IPS-15b (cell line): Measurements from ENCODE around the gene ELAVL2.

Experiments used
- H3K27me3 ChIP-seq: one replicate; pipeline ENCODE4 v1.6.1; 2013; ENCODE audit warnings: low read length; ENCODE audit not compliant: control insufficient read depth, insufficient read depth
- H3K36me3 ChIP-seq: one replicate; pipeline ENCODE4 v1.6.1; 2013; ENCODE audit warnings: low read length; ENCODE audit not compliant: control insufficient read depth, insufficient read depth
- H3K4me1 ChIP-seq: one replicate; pipeline ENCODE4 v1.6.1; 2013; ENCODE audit warnings: mild to moderate bottlenecking, low read length; ENCODE audit not compliant: control insufficient read depth, insufficient read depth
- H3K4me3 ChIP-seq: one replicate; pipeline ENCODE4 v1.5.1; 2013; ENCODE audit warnings: low read depth, low read length
- H3K9ac ChIP-seq: one replicate; pipeline ENCODE4 v1.6.1; 2013; ENCODE audit warnings: low read depth, mild to moderate bottlenecking, low read length
- H3K9me3 ChIP-seq: one replicate; pipeline ENCODE4 v1.6.1; 2013; ENCODE audit warnings: mild to moderate bottlenecking, low read length; ENCODE audit not compliant: control insufficient read depth, insufficient read depth

ELAVL2 gene

DNA sequence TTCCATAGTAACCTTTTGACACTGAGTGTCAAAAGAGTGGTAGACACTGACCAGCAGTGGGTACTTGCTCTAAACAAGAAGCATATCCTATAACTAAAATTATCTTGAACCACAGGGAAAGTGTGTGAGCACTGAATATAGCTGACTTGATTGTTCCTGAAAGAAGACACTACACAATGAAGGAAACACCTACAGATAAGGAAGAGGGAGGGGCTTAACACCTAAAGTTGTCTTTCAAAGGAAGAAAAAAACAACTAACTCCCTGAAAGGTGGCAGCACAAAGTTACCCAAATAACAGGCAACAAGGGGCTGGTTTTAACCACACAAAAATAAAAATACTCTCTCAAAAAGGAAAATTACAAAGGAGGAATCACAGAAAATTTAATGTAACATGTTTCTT, 6.6 kb downstream of the ELAVL2 start:
- Histone ChIP-seq H3K4me1 (peaks cover 20% of the 10 kb centered on the region), H3K36me3 (no peaks in the 10 kb centered on the region), H3K9ac (no peak overlapping the region), H3K4me3 (peak overlapping the region; percentile 79), H3K9me3 (no peaks in the 10 kb centered on the region), H3K27me3 (peaks cover 29% of the 10 kb centered on the region)

DNA sequence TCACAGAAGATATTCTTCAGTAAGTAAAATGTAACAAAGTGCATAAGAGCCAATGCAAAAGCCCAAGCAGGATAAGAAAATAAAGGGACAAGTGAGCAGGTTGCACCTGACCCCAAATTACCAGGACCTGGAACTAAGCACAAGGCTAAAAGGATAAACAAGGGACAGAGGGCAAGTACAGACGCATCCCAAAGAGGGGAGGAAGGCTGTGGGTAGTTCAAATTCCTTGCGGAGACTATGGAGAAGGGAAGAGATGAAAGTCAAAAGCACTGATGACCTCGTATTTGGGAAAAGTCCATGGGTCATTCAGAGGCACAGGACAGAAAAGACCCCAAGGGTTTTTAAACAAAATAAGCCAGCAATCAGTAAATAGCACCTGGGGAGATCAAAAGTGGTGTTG, 11.8 kb downstream of the ELAVL2 start:
- Histone ChIP-seq H3K9ac (no peak overlapping the region), H3K36me3 (no peaks in the 10 kb centered on the region), H3K4me3 (no peak overlapping the region), H3K27me3 (no peaks in the 10 kb centered on the region), H3K4me1 (peaks cover 33% of the 10 kb centered on the region), H3K9me3 (no peaks in the 10 kb centered on the region)

DNA sequence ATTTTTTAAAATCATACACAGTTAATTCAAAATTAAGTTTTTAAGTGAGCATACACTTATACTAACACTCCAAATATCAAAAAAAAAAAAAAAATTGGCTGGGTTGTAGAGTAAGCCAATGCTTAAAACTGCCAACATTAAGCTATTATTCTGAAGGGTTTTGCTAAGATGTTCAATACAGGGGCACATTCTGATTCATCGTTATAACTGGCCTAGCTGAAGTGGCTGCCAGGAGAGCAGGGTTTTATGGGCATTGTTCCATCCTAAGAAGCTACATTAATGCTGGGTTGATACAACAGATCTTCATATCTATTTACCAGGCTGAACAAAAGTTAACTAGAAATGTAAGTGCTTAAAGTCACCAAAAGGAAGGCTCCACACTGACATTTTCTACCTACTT, 13.4 kb downstream of the ELAVL2 start:
- H3K36me3 ChIP-seq, result no peaks in the 10 kb centered on the region
- no peaks in the 10 kb centered on the region for H3K9me3 ChIP-seq
- no peak overlapping the region for H3K4me3 ChIP-seq
- H3K9ac ChIP-seq, result no peak overlapping the region
- H3K4me1 ChIP-seq, result peaks cover 28% of the 10 kb centered on the region
- no peaks in the 10 kb centered on the region for H3K27me3 ChIP-seq

DNA sequence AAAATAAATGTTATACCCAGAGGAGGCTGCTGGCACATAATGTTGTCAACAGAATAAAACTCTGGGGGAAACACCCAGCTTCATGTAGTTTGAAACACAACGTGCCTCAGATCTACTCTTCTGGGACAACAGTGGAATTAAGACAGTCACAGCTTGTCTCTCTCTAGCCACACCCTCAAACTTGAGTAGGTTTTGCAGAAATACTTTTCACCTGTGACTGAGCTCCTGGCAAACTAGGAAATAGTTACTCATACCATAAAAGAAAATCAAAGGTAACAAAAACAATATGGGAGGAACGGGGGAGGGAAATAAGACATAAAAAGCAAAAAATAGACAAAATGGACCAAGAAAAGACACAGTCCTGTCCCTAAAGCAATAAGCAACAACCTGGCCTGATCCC, 14.4 kb downstream of the ELAVL2 start:
- Histone ChIP-seq H3K9ac (no peak overlapping the region), H3K9me3 (no peaks in the 10 kb centered on the region), H3K36me3 (no peaks in the 10 kb centered on the region), H3K4me3 (no peak overlapping the region), H3K27me3 (no peaks in the 10 kb centered on the region), H3K4me1 (peaks cover 37% of the 10 kb centered on the region)

DNA sequence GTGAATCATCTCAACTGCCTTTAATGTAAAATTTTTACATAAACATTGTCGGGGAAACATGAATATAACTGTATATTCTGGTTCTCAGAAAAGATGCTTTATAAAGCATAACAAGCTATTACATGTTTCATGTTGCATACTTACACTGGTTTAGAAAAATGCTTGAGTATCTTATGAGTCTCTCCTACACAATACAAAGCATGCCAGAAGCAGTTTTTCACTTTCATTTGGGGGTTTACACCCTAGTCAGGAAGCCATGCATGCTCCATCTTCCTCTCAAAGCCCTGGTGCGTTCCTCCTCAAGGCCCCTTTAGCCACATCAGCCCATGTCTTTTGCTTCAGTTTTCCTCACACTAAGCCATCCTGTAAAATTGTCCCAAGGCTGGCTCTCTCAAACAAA, 22.8 kb downstream of the ELAVL2 start:
- Histone ChIP-seq H3K9ac (no peak overlapping the region), H3K36me3 (no peaks in the 10 kb centered on the region), H3K9me3 (no peaks in the 10 kb centered on the region), H3K4me3 (no peak overlapping the region), H3K4me1 (peaks cover 31% of the 10 kb centered on the region), H3K27me3 (no peaks in the 10 kb centered on the region)

DNA sequence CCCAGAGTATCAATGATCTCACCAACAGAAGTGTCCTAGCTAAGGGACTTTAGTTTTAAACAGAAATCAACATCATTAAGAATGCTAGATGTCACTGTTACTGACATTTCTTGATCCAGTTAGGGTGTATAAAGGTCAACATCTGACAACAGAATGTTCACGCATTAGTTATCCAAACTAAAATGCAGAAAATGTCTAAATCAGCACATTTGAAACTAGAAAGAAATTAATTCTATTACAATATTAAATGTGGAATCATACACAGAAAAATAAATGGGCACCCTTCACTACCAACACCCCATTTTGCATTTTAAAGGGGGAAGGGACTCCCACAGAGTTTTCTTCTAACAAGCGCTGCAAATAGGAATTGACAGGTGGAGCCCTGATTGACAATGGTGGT, 24.5 kb downstream of the ELAVL2 start:
- H3K9ac ChIP-seq, result no peak overlapping the region
- no peaks in the 10 kb centered on the region for H3K27me3 ChIP-seq
- H3K9me3 ChIP-seq, result no peaks in the 10 kb centered on the region
- H3K4me3 ChIP-seq, result no peak overlapping the region
- no peaks in the 10 kb centered on the region for H3K36me3 ChIP-seq
- H3K4me1 ChIP-seq, result peaks cover 27% of the 10 kb centered on the region

DNA sequence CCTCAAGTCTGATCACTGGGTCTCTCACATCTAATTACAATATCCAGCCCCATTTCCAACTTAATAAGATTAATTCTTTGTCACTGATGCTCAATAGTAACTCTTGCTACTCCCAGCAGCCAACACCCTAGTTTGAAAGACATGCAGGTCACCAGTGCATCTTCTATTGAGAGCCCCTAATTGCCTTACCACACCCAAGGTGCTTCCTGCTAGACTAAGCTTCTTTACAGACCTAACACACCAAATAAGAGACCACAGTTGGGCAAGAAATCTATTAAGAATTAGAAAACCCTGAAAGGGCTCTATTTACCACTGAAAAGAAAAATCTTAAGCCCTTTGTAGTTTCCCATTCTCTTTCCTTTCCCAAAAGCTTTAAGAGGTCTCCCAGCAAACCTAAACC, 26.5 kb downstream of the ELAVL2 start:
- no peak overlapping the region for H3K4me3 ChIP-seq
- H3K27me3 ChIP-seq, result no peaks in the 10 kb centered on the region
- no peaks in the 10 kb centered on the region for H3K9me3 ChIP-seq
- H3K9ac ChIP-seq, result no peak overlapping the region
- no peaks in the 10 kb centered on the region for H3K36me3 ChIP-seq
- peaks cover 32% of the 10 kb centered on the region for H3K4me1 ChIP-seq

DNA sequence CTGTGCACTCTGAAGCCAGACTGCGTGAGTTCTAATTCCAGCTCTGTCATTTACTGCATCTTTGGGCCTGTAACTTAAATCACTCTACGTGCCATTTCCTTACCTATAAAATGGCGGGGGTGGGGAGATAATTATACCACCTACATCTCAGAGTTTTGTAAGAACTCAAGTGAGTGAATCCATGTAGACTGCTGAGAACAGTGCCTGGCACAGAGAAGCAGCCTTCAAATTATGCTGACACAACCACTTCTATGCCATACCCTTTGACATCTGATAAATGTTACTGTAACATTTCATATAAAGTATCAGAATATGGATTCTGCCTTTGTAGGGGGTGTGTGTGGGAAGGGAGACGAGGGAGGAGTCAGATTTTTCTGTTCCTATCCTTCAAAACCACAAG, 27.7 kb downstream of the ELAVL2 start:
- H3K27me3 ChIP-seq, result no peaks in the 10 kb centered on the region
- peaks cover 32% of the 10 kb centered on the region for H3K4me1 ChIP-seq
- H3K9me3 ChIP-seq, result no peaks in the 10 kb centered on the region
- no peak overlapping the region for H3K4me3 ChIP-seq
- no peaks in the 10 kb centered on the region for H3K36me3 ChIP-seq
- H3K9ac ChIP-seq, result no peak overlapping the region

DNA sequence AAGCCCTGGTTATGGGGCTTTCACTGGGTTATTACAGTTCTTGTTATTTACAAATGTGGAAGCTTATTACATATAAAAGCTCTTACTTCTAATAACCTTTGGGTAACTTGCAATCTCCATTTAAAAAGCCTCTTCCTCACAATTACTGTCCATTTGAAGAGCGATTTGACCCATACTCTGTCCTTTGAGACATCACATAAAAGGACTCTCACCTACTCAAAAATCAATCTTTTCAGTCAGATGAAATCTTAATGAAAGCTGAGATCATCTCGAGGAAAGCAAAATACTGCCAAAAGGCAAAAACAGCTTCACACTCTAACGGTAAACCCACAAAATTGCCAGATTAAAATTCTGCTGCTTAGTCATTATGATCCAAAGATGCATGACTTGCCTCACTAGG, 29.8 kb downstream of the ELAVL2 start:
- Histone ChIP-seq H3K9me3 (no peaks in the 10 kb centered on the region), H3K4me3 (no peak overlapping the region), H3K9ac (no peak overlapping the region), H3K36me3 (no peaks in the 10 kb centered on the region), H3K27me3 (no peaks in the 10 kb centered on the region), H3K4me1 (peaks cover 23% of the 10 kb centered on the region)

DNA sequence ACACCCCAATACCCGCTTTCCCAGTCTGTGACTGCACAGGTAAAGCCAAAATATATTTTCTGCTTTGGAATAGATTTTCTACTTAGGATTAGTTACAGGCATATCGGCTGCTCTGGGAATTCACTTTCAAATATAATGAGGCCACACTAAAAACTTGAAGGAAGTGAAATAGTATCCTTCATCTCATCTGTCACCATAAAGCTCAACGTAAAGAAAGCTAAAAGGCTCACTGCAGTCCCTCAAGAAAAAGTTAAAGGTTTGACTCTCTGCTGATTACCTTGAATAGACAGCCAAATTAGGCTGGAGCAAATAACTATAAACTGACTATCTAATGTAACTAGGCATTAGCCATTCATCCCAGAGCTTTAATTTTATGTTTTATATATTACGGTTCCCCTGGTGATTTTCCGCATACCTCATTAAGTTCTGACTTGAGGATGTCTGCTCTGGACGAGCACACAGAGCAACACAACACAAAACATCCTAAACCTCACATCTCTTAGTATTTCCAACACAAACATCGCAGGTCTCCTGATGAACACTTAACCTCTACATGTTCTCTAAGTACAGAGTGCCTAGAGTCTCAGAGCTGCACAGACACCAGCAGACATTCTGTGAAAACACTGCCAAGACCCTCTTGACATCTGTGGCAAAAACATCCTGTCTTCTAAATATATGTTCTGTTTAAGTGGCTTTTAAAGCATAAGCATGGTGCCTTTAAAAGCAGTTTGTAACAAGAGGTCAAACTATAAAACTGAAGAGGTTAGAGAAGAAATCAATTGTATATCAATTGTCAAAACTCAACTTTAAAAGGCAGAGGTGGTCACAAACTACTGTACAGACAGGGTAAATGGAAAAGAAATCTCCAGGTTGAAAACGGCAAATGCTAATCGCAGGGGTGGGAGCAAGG, 35.4 kb downstream of the ELAVL2 start:
- peaks cover 12% of the 10 kb centered on the region for H3K4me1 ChIP-seq
- H3K36me3 ChIP-seq, result no peaks in the 10 kb centered on the region
- H3K9ac ChIP-seq, result no peak overlapping the region
- H3K4me3 ChIP-seq, result no peak overlapping the region
- no peaks in the 10 kb centered on the region for H3K9me3 ChIP-seq
- H3K27me3 ChIP-seq, result no peaks in the 10 kb centered on the region

DNA sequence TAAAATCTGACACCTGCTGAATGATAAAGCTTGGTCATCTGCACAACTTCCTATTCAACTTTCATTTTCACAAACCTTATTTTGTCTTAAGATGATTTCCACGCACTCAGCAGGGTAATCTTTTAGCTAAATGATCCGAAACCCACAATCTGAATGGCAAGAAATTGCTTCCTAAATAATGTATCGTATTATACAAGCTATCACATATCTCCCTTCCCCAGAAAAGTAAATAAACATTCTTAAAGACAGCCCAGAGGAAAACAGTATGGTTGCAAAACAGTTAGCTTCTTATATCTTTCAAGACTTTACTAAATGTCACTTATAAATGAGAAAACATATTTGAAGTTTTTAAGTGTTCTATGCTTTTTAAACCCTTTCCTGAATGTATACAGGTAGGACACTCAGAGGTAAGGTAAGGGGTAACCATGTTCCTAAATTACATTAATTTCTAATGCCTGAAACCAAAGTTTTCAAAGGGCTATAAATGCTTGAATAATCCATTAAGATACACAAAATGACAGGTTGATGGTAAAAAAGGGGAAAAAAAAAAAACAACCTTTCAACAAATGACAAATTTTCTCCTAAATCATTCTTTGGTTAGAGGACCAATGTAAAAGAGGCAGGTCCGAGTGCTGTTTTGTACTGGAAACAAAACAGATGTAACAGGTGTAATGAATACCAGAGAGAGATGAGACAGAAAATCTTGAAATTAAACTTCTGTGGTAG, 36.3 kb downstream of the ELAVL2 start:
- H3K4me3 ChIP-seq, result no peak overlapping the region
- H3K4me1 ChIP-seq, result peaks cover 12% of the 10 kb centered on the region
- H3K36me3 ChIP-seq, result no peaks in the 10 kb centered on the region

DNA sequence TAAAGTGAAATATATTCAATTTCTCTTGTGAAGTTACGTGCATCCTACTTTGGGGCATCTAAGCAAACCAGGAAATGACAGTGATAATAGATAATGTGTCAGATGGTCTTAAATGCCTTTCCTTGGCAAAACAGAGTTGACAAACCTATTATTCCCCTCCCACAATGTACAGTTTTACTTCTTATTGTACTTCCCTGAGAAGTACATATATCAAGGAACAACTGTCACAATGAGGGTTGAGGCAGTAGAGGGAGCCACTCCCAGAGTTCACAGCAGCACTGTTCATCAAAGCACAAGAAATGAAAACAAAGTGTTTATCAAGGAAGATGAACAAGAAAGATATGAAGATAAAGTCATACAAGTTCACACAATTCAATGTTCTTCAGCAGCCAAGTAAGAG, 41.1 kb downstream of the ELAVL2 start:
- Histone ChIP-seq H3K9ac (no peak overlapping the region), H3K4me1 (peaks cover 10% of the 10 kb centered on the region), H3K9me3 (no peaks in the 10 kb centered on the region), H3K4me3 (no peak overlapping the region), H3K27me3 (no peaks in the 10 kb centered on the region), H3K36me3 (no peaks in the 10 kb centered on the region)

More for the DNA sequence above, 36.3 kb downstream of the ELAVL2 start:
- Histone ChIP-seq H3K9ac (no peak overlapping the region), H3K27me3 (no peaks in the 10 kb centered on the region), H3K9me3 (no peaks in the 10 kb centered on the region)
